HUES6 (cell line): ENCODE results near the gene OMG.

Source experiments
- H3K27ac ChIP-seq: 2 replicates; pipeline ENCODE4 v1.7.0; 2013; ENCODE audit warnings: low read depth, mild to moderate bottlenecking, low read length, inconsistent platforms
- H3K27me3 ChIP-seq: 2 replicates; pipeline ENCODE4 v1.6.1; 2013; ENCODE audit warnings: low read length; ENCODE audit not compliant: control insufficient read depth, insufficient read depth
- H3K36me3 ChIP-seq: 2 replicates; pipeline ENCODE4 v1.6.1; 2013; ENCODE audit warnings: low read length; ENCODE audit not compliant: control insufficient read depth, insufficient read depth
- H3K4me1 ChIP-seq: 2 replicates; pipeline ENCODE4 v1.6.1; 2013; ENCODE audit warnings: low read length; ENCODE audit not compliant: control insufficient read depth, insufficient read depth
- H3K4me3 ChIP-seq: 2 replicates; pipeline ENCODE4 v1.5.1; 2013; ENCODE audit warnings: low read depth, low read length
- H3K9ac ChIP-seq: one replicate; pipeline ENCODE4 v1.6.1; 2013; ENCODE audit warnings: mild to moderate bottlenecking, low read length
- H3K9me3 ChIP-seq: 2 replicates; pipeline ENCODE4 v1.6.1; 2013; ENCODE audit warnings: low read depth, low read length; ENCODE audit not compliant: control insufficient read depth, insufficient read depth

Gene OMG

GRCh38 chr17:31248986-31249834 is 47.8 kb downstream of the OMG start:
- Histone ChIP-seq H3K27ac (peak overlapping the region; percentile 78), H3K9ac (no peak overlapping the region)

More at GRCh38 chr17:31248986-31249834, 47.8 kb downstream of the OMG start:
- H3K27me3 ChIP-seq, result no peaks in the 10 kb centered on the region
- H3K4me3 ChIP-seq, result no peak overlapping the region
- H3K36me3 ChIP-seq, result peaks cover 22% of the 10 kb centered on the region
- peaks cover 9% of the 10 kb centered on the region for H3K4me1 ChIP-seq
- H3K9me3 ChIP-seq, result no peaks in the 10 kb centered on the region
